ENCODE measurements around the gene SERPINA7.

SERPINA7 gene

GRCh38 chrX:106038625-106039024 is at the start of gene SERPINA7:
SERPINA7 (minus strand) TSS chrX:106038727; CDS start chrX:106037058, 1,669 bp downstream.
- H3K79me2 ChIP-seq (ENCODE audit: low read length) = no peaks in the 10 kb centered on the region
- no peaks in the 10 kb centered on the region for H4K20me1 ChIP-seq (ENCODE audit: insufficient read depth, low read length)
- H3K27ac ChIP-seq (ENCODE audit: low read length) = no peak within 1 kb of the TSS
- no peaks in the 10 kb centered on the region for H3K36me3 ChIP-seq (replicated peaks; ENCODE audit: low read depth, low read length)
- no peak within 1 kb of the TSS for H3K9ac ChIP-seq (ENCODE audit: low read length)
- H2AFZ ChIP-seq (ENCODE audit: low read depth, low read length) = no peak within 1 kb of the TSS
- no peaks in the 10 kb centered on the region for H3K27me3 ChIP-seq (ENCODE audit: low read depth, low read length)
- peaks cover 2% of the 10 kb centered on the region; the same call in 1 of the 2 replicates for H3K4me1 ChIP-seq (ENCODE audit: low read length)
- no peak within 1 kb of the TSS for H3K4me3 ChIP-seq (ENCODE audit: low read length)
- peak within 1 kb of the TSS; percentile 28; the same call in 1 of the 2 replicates for H3K4me2 ChIP-seq (ENCODE audit: low read length)
- TF ChIP-seq EZH2phosphoT487 (IDR thresholded peaks at IDR 0.05; ENCODE audit: low read depth) = no peak
- no peak for TF ChIP-seq CTCF (IDR thresholded peaks at IDR 0.05; ENCODE audit: low read depth, low read length)
- H3K9me3 ChIP-seq (ENCODE audit: insufficient read depth, low read length) = no peaks in the 10 kb centered on the region

- Histone ChIP-seq H3K9ac (ENCODE audit: low read length) (no peak overlapping the region), H3K4me3 (ENCODE audit: low read length) (no peak overlapping the region), H4K20me1 (ENCODE audit: insufficient read depth, low read length) (no peaks in the 10 kb centered on the region), H3K27me3 (ENCODE audit: low read depth, low read length) (no peaks in the 10 kb centered on the region), H3K9me3 (ENCODE audit: insufficient read depth, low read length) (no peaks in the 10 kb centered on the region), H3K36me3 (replicated peaks; ENCODE audit: low read depth, low read length) (no peaks in the 10 kb centered on the region), H2AFZ (ENCODE audit: low read depth, low read length) (no peak overlapping the region), H3K27ac (ENCODE audit: low read length) (no peak overlapping the region), H3K79me2 (ENCODE audit: low read length) (no peaks in the 10 kb centered on the region), H3K4me1 (ENCODE audit: low read length) (no peaks in the 10 kb centered on the region), H3K4me2 (ENCODE audit: low read length) (no peak overlapping the region)
- no peak for TF ChIP-seq EZH2phosphoT487 (IDR thresholded peaks at IDR 0.05; ENCODE audit: low read depth)
- TF ChIP-seq CTCF (IDR thresholded peaks at IDR 0.05; ENCODE audit: low read depth, low read length) = no peak
These were observed 30.5 kb upstream of the SERPINA7 start for GRCh38 chrX:106069048-106069447.

- TF ChIP-seq EZH2phosphoT487 (IDR thresholded peaks at IDR 0.05; ENCODE audit: low read depth) (no peak), CTCF (IDR thresholded peaks at IDR 0.05; ENCODE audit: low read depth, low read length) (no peak)
- Histone ChIP-seq H3K9ac (ENCODE audit: low read length) (no peak overlapping the region), H3K9me3 (ENCODE audit: insufficient read depth, low read length) (no peaks in the 10 kb centered on the region), H3K27me3 (ENCODE audit: low read depth, low read length) (no peaks in the 10 kb centered on the region), H3K27ac (ENCODE audit: low read length) (no peak overlapping the region), H3K4me2 (ENCODE audit: low read length) (no peak overlapping the region), H3K4me1 (ENCODE audit: low read length) (no peaks in the 10 kb centered on the region), H4K20me1 (ENCODE audit: insufficient read depth, low read length) (no peaks in the 10 kb centered on the region), H3K36me3 (replicated peaks; ENCODE audit: low read depth, low read length) (no peaks in the 10 kb centered on the region), H3K4me3 (ENCODE audit: low read length) (no peak overlapping the region), H2AFZ (ENCODE audit: low read depth, low read length) (no peak overlapping the region), H3K79me2 (ENCODE audit: low read length) (no peaks in the 10 kb centered on the region)
These were observed 11.5 kb upstream of the SERPINA7 start for GRCh38 chrX:106050054-106050453.

- no peaks in the 10 kb centered on the region for H3K9me3 ChIP-seq (ENCODE audit: insufficient read depth, low read length)
- no peaks in the 10 kb centered on the region for H3K4me1 ChIP-seq (ENCODE audit: low read length)
- H3K79me2 ChIP-seq (ENCODE audit: low read length) = no peaks in the 10 kb centered on the region
- TF ChIP-seq EZH2phosphoT487 (IDR thresholded peaks at IDR 0.05; ENCODE audit: low read depth) (no peak), CTCF (IDR thresholded peaks at IDR 0.05; ENCODE audit: low read depth, low read length) (no peak)
- no peaks in the 10 kb centered on the region for H4K20me1 ChIP-seq (ENCODE audit: insufficient read depth, low read length)
- H3K4me3 ChIP-seq (ENCODE audit: low read length) = no peak overlapping the region
- no peak overlapping the region for H2AFZ ChIP-seq (ENCODE audit: low read depth, low read length)
- H3K27me3 ChIP-seq (ENCODE audit: low read depth, low read length) = no peaks in the 10 kb centered on the region
- no peak overlapping the region for H3K9ac ChIP-seq (ENCODE audit: low read length)
- H3K36me3 ChIP-seq (replicated peaks; ENCODE audit: low read depth, low read length) = no peaks in the 10 kb centered on the region
- H3K4me2 ChIP-seq (ENCODE audit: low read length) = no peak overlapping the region
- H3K27ac ChIP-seq (ENCODE audit: low read length) = no peak overlapping the region
These were observed 3.8 kb upstream of the SERPINA7 start for GRCh38 chrX:106042296-106042695.

Data from OCI-LY3 (cell line).